Adrenal gland (tissue), 12 donors: Measurements from ENCODE around the gene ZNF229. TPM values are rescaled to one million over a fixed set of nuclear protein-coding genes. Genes with fewer than 3 reads are reported as not detected.
"Not testable (repeated sequence)": the region's sequence is repeated elsewhere in the genome, so short reads cannot be mapped to it uniquely, and the experiment has no call there.

ENCODE experiments used
- DNase-seq, 7 donors: peaks; one replicate each; pipeline ENCODE4 v3.0.0-alpha.2; 2019 to 2020
- H3K27ac ChIP-seq, 5 donors: fragments of 200-600 bp; sonication (generic) in 4 of 5; 1 replicate in 3 of 5; 2 replicates in 2 of 5; pipeline versions ENCODE4 v1.5.1 to v1.8.0; 2016 to 2020; ENCODE audit warnings: mild to moderate bottlenecking in 1 of 5
- H3K27me3 ChIP-seq: fragments of 200-600 bp; 2 replicates; pipeline ENCODE4 v1.8.0; 2021
- H3K36me3 ChIP-seq, 2 donors: fragments of 200-600 bp; replicated peaks in 1 of 2; 1 replicate in 1 of 2; 2 replicates in 1 of 2; pipeline versions ENCODE4 v1.5.1 to v1.8.0; 2018 to 2022
- H3K4me1 ChIP-seq, 2 donors: fragments of 200-600 bp; replicated peaks in 1 of 2; 1 replicate in 1 of 2; 2 replicates in 1 of 2; pipeline versions ENCODE4 v1.5.1 to v1.8.0; 2018 to 2021
- H3K4me3 ChIP-seq, 4 donors: fragments of 200-600 bp; sonication (generic) in 3 of 4; one replicate each; pipeline ENCODE4 v1.5.1; 2016 to 2018
- H3K9me3 ChIP-seq, 3 donors: fragments of 200-600 bp; sonication (generic) in 1 of 3; replicated peaks in 1 of 3; 1 replicate in 2 of 3; 2 replicates in 1 of 3; pipeline versions ENCODE4 v1.5.1 to v1.8.0; 2016 to 2021
- POLR2A ChIP-seq, 2 donors: fragments of 450-650 bp; IDR thresholded peaks; one replicate each; pipeline ENCODE4 v1.6.1; 2017; ENCODE audit warnings: antibody characterized with exemption in 2 of 2, mild to moderate bottlenecking in 2 of 2, moderate library complexity in 1 of 2
- WGBS, 4 donors: extraction: QIAGEN DNeasy Blood & Tissue Kit in 2 of 4; methylation state at CpG; one replicate each; pipeline versions ENCODE4 v1.1.5 to v1.1.7; 2013 to 2017; 5-methylcytosine and 5-hydroxymethylcytosine counted together
- intact Hi-C, 2 donors: fragments of 100-400 bp; cut with DNase I; formaldehyde crosslinking; loops; one replicate each; pipeline versions ENCODE4 v1.14.1 to v1.15.0; 2022 to 2023
- polyA plus RNA-seq, 3 donors: library from polyadenylated mRNA; stranded (reverse); fragments of 200-250 nt in 2 of 3; fragments of 350-450 nt in 1 of 3; fragmentation: Illumina TruSeq in 1 of 3; extraction: RNeasy Lipid Tissue Mini Kit (QIAGEN cat#74804) in 1 of 3; gene quantifications; one replicate each; pipeline ENCODE4 v1.2.3, GENCODE V29; 2013 to 2014
- total RNA-seq, 9 donors: library from RNA; depleted of rRNA in 4 of 9; stranded (reverse); fragments of >200 nt in 4 of 9; fragments of 120-200 nt in 1 of 9; fragmentation: NEBNext Ultra II Directional in 1 of 9; extraction: Animal tissue kit (Norgen Biotek cat#: 25700) in 1 of 9; gene quantifications; one replicate each; pipeline versions ENCODE4 v1.1.0 to v1.2.4, GENCODE V29; 2013 to 2023
- TF ChIP-seq, protein P1 (sequence below), 6 experiments: fragments of 450-650 bp in 4 of 6; fragments of 200-600 bp in 2 of 6; sonication (generic) in 1 of 6; IDR thresholded peaks; 1 replicate in 5 of 6; 2 replicates in 1 of 6; pipeline versions ENCODE4 v1.5.1 to v1.8.0; 2016 to 2021; ENCODE audit warnings: antibody characterized with exemption in 6 of 6, mild to moderate bottlenecking in 2 of 6, moderate library complexity in 1 of 6
- donor health status: healthy with polysubstance abuse.
- donor health status: Bipolar disorder and iron deficiency.
- donor health status: DM: yes; HTN: yes; CAD: no.
- donor health status: DM: no; HTN: no; CAD: no.
- donor health status: DM: no; HTN: no; CAD: no.
- donor health status: DM: yes; HTN: yes; CAD: no.

ZNF229 gene
- total and polyA plus RNA-seq, 12 donors: 2.3 to 18.5 (median 8.3) TPM

DNA sequence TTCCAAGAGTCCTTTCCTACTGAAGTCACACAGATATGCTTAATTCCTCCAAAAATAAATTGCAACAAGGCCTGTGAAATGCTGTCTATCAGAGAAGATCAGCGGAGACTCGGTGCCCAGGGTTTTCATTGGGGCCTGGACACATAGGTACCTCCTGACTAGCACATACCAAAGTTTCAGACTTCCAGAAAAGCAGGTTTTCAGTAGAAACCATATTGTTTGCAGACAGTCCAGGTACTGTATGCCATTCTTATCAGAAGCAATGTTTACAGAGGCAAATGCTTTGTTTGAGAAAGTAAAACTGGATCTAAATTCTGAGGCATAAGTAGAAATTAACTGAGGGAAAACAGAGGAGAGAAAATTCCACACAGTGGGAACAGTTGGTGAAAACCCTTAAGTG is 12.8 kb downstream of the ZNF229 start:
- no peak overlapping the region for H3K4me3 ChIP-seq
- intact Hi-C loops: no loop called here
- no peaks in the 10 kb centered on the region for H3K27me3 ChIP-seq
- no peak for DNase-seq
- WGBS, 4 donors: 90 to 100% (median 96%) methylated on average over 2 of the region's 2 CpGs
- H3K36me3 ChIP-seq: no peaks in the 10 kb centered on the region
- no peaks in the 10 kb centered on the region for H3K4me1 ChIP-seq
- H3K27ac ChIP-seq: no peak overlapping the region
- TF ChIP-seq POLR2A (IDR thresholded peaks at IDR 0.05): no peak
- TF ChIP-seq, protein P1, sequence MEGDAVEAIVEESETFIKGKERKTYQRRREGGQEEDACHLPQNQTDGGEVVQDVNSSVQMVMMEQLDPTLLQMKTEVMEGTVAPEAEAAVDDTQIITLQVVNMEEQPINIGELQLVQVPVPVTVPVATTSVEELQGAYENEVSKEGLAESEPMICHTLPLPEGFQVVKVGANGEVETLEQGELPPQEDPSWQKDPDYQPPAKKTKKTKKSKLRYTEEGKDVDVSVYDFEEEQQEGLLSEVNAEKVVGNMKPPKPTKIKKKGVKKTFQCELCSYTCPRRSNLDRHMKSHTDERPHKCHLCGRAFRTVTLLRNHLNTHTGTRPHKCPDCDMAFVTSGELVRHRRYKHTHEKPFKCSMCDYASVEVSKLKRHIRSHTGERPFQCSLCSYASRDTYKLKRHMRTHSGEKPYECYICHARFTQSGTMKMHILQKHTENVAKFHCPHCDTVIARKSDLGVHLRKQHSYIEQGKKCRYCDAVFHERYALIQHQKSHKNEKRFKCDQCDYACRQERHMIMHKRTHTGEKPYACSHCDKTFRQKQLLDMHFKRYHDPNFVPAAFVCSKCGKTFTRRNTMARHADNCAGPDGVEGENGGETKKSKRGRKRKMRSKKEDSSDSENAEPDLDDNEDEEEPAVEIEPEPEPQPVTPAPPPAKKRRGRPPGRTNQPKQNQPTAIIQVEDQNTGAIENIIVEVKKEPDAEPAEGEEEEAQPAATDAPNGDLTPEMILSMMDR (IDR thresholded peaks at IDR 0.05): no peak
- peaks cover 0 to 34% (median 0%) of the 10 kb centered on the region in 3 donors for H3K9me3 ChIP-seq

DNA sequence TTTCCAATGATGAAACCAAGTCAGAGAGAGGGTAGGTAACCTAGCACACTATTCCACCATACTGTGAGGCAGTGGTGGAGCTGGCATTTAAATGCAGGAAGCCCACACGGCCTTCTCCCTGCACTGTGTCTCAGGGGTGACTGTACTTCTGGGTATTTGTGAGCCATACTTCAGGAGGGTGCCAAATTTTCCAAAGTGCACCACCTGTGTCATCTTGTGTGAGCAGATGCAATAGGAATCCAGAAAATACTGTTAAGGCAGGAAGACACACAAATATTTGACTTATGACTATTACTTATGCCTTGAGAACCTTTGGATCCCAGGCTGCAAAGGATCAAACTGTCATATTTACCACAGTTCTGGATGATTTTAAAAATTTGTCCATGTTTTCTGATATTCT is 17.3 kb downstream of the ZNF229 start:
- intact Hi-C loops: no loop called here
- Histone ChIP-seq H3K4me3 (no peak overlapping the region), H3K36me3 (no peaks in the 10 kb centered on the region), H3K4me1 (no peaks in the 10 kb centered on the region), H3K27ac (no peak overlapping the region), H3K9me3 (peaks cover 0 to 61% (median 0%) of the 10 kb centered on the region in 3 donors), H3K27me3 (no peaks in the 10 kb centered on the region)
- TF ChIP-seq POLR2A (IDR thresholded peaks at IDR 0.05): no peak
- TF ChIP-seq, protein P1 (IDR thresholded peaks at IDR 0.05): no peak
- no peak for DNase-seq
- WGBS, 4 donors: 71 to 92% (median 81%) methylated on average over 1 of the region's 1 CpG

DNA sequence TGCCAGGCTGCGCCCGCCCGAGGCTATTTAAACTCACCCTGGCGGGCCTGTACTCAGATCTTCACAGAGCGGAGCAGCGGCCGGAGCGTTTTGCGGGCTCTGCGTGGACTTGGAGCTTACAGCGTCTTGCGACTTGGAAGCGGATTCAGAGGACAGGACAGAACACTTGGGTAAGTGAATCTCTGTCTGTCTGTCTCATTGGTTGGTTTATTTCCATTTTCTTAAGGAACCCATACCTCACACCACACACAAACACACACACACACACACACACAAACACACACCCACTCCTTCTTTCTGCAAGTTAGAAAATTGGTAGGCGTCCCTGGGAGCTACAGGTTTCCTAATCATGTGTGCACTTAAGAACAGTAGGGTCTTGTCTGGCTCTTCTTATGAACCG is 32.7 kb downstream of the ZNF229 start:
- 79 to 91% (median 87%) methylated on average over 4 to 10 of the region's 15 CpGs for WGBS, 4 donors
- H3K4me1 ChIP-seq, DNase-seq, H3K36me3 ChIP-seq, H3K27ac ChIP-seq, H3K27me3 ChIP-seq, H3K9me3 ChIP-seq, intact Hi-C loops, H3K4me3 ChIP-seq: not testable (repeated sequence)

DNA sequence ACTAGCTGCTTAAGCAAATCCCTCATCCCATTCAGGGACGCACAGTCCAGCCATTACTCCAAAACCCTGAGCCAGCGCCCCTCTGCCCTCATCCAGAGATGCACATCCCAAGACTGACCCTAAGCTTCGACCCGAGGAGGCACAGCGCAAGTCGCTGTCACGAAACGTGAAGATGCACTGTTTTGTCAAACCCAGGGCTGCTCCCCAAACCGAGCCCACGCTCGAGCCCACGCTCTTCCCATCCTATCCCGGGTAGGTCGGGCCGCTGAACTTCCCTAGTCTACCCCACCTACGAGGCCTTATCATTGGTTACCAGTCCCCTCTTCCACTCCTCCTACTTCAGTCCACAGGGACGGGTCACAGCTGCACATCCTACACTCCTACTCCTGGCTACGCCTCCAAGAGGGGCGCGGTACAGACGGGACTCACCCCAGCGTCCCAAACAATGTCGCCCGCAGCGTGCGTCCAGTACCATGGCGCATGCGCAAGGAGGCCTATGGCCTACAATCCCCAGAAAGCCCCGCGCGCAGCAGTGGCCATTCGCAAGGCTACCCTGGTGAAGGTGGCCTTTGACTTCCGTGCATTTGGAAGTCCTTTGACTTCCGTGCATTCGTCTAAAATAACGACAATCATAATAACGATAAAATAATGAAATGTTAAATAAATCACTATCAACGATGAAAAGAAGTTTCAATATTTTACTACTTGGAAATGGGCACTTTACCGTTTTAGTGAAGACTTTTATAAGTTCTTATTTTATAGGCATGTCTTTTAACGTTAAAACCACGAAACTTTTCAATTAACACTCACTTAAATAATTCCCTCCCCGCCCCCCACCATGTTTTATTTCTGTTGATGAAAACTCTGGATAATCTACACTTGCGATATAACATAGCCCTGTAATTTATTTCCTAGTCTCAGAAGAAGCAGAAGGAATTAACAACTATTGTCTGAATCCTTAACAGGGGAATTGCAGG is 46.8 kb downstream of the ZNF229 start, which contains the start of gene ZNF285:
Gene ZNF285 (minus strand): TSS at position 470 of the 977 bp plus-strand sequence. CDS start 4,395 bp downstream, outside the sequence.
- Histone ChIP-seq H3K27ac (peak within 1 kb of the TSS in 1 of 5 donors; percentile 38), H3K27me3 (no peaks in the 10 kb centered on the region), H3K4me3 (peak within 1 kb of the TSS; percentile 21 to 63 (median 31)), H3K4me1 (no peaks in the 10 kb centered on the region), H3K9me3 (no peaks in the 10 kb centered on the region), H3K36me3 (no peaks in the 10 kb centered on the region)
- intact Hi-C loops: no loop called here
- peak; percentile 91 to 98 (median 96) for DNase-seq
- TF ChIP-seq POLR2A (IDR thresholded peaks at IDR 0.05): peak in 1 of 2 donors; percentile 15
- TF ChIP-seq, protein P1 (IDR thresholded peaks at IDR 0.05): no peak
- 6 to 14% (median 7%) methylated on average over 16 to 43 of the region's 43 CpGs for WGBS, 4 donors

DNA sequence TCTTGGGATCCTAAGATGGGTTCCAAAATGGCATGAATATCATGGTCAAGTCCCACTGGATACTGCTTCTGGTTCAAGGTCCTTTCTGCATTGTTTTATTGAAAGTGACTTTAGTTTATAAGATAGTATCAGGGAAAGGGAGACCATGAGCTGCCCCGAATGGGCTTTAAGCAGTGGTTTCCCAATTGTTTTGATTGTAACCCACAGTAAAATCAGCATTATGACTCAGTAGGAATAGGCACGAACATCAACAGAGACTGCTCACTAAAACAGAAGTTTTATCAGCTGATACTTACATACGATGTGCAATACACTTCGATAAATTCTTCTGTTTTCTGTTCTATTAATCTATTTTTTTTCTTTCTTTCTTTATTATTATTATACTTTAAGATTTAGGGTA is 59.0 kb downstream of the ZNF229 start:
- intact Hi-C loops, H3K27ac ChIP-seq, H3K4me3 ChIP-seq, H3K36me3 ChIP-seq, H3K27me3 ChIP-seq, H3K9me3 ChIP-seq, H3K4me1 ChIP-seq, DNase-seq: not testable (repeated sequence)
- WGBS, 4 donors: 91 to 97% (median 95%) methylated on average over 4 of the region's 4 CpGs

Other genes starting within 250 kb of the ZNF229 start
- 10 to 100 TPM in 7 of 9 donors, 1 to 10 TPM in 2; 4.7 to 33.2 (median 19.8) TPM for gene ZNF227, start 235.9 kb downstream of the ZNF229 start, total RNA-seq
- gene ZNF227, start 235.9 kb downstream of the ZNF229 start, polyA plus RNA-seq: 10 to 100 TPM in 1 of 3 donors, 1 to 10 TPM in 2; 4.7 to 15.5 (median 5.2) TPM
- 1 to 10 TPM in 6 of 9 donors, under 1 TPM in 3; 0.69 to 9.1 (median 1.8) TPM for gene ZNF233, start 188.6 kb downstream of the ZNF229 start, total RNA-seq
- 1 to 10 TPM in 2 of 3 donors, under 1 TPM in 1; 0.57 to 3.3 (median 2.1) TPM for gene ZNF233, start 188.6 kb downstream of the ZNF229 start, polyA plus RNA-seq
- 10 to 100 TPM in 1 of 9 donors, 1 to 10 TPM in 8; 1.0 to 17.0 (median 4.0) TPM for gene ZNF235, start 143.4 kb downstream of the ZNF229 start, total RNA-seq
- 1 to 10 TPM; 2.0 to 7.2 (median 2.2) TPM for gene ZNF235, start 143.4 kb downstream of the ZNF229 start, polyA plus RNA-seq
- 10 to 100 TPM in 2 of 9 donors, 1 to 10 TPM in 7; 3.9 to 12.8 (median 6.8) TPM for gene ZNF112, start 91.8 kb downstream of the ZNF229 start, total RNA-seq
- 1 to 10 TPM; 1.0 to 5.8 (median 1.5) TPM for gene ZNF112, start 91.8 kb downstream of the ZNF229 start, polyA plus RNA-seq
- gene ZNF285, start 46.9 kb downstream of the ZNF229 start, total RNA-seq: 1 to 10 TPM; 1.6 to 9.4 (median 4.4) TPM
- 1 to 10 TPM; 2.5 to 4.9 (median 3.0) TPM for gene ZNF285, start 46.9 kb downstream of the ZNF229 start, polyA plus RNA-seq
- 10 to 100 TPM in 6 of 9 donors, 1 to 10 TPM in 3; 5.5 to 25.9 (median 12.1) TPM for gene ZNF180, start 52.0 kb upstream of the ZNF229 start, total RNA-seq
- gene ZNF180, start 52.0 kb upstream of the ZNF229 start, polyA plus RNA-seq: 1 to 10 TPM; 4.7 to 8.1 (median 6.8) TPM
- gene CEACAM20, start 81.2 kb upstream of the ZNF229 start, total RNA-seq: under 1 TPM in 2 of 9 donors, not detected in 7; 0.20 to 0.50 TPM
- gene CEACAM20, start 81.2 kb upstream of the ZNF229 start, polyA plus RNA-seq: under 1 TPM in 1 of 3 donors, not detected in 2; 0.07 TPM
- gene IGSF23, start 165.1 kb upstream of the ZNF229 start, total RNA-seq: not detected
- gene IGSF23, start 165.1 kb upstream of the ZNF229 start, polyA plus RNA-seq: not detected
- gene PVR, start 195.4 kb upstream of the ZNF229 start, total RNA-seq: 10 to 100 TPM; 31.9 to 57.8 (median 45.0) TPM
- gene PVR, start 195.4 kb upstream of the ZNF229 start, polyA plus RNA-seq: 10 to 100 TPM; 28.7 to 56.0 (median 45.0) TPM
- 10 to 100 TPM in 1 of 9 donors, 1 to 10 TPM in 8; 1.6 to 11.0 (median 3.1) TPM for gene CEACAM19, start 223.0 kb upstream of the ZNF229 start, total RNA-seq
- 10 to 100 TPM in 2 of 3 donors, 1 to 10 TPM in 1; 2.2 to 38.2 (median 26.4) TPM for gene CEACAM19, start 223.0 kb upstream of the ZNF229 start, polyA plus RNA-seq